ENCODE results near the gene CTCFL. TPM values are rescaled to one million over a fixed set of nuclear protein-coding genes. Genes with fewer than 3 reads are reported as not detected.
A peak's percentile ranks its signal among the peaks of the same experiment; 100 is the strongest.

CTCFL gene
- total and polyA plus RNA-seq, 2 of the 13 experiments (the other 11 are each of a cell fraction or from before 2014, with no cell fraction given) = 0.04 TPM; not detected in 1

DNA sequence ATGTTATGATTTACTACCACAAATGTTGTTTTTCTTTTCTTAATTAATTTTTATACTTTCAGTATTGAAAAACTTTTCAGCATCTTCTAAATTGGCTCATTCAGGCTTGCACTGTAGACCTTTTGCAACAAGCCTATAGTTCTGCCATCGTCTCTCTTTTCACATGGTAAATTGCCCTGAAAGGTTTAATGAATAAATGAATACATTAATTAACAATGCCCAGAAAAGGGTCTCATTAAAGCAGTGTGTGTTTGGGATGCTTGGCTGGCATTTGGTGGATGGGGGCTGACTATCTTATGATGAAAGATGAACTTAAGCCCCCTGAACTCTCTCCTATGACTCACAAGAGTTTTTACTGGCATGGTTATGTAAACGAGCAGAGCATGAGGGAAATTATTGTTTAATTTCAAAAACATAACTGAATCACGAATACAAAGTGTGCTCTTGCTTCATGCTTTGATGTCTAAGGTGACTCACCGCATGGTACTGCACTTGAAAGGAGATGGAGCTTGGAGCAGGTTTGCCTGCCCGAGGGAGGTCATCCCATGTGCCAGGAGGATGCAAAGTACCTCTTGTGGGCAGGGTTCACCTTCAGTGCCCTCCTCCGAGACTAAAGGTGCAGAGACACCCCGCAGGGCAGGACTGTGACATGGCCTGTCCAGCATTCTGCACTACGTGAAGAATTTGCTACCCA lies 22.2 kb upstream of the CTCFL start (continued):
- no peak for TF ChIP-seq ZNF12 (CRISPR knock-in tag; IDR thresholded peaks at IDR 0.05)
- TF ChIP-seq ZNF672 (CRISPR knock-in tag; IDR thresholded peaks at IDR 0.05) = no peak
- TF ChIP-seq ZEB1 (IDR thresholded peaks at IDR 0.05; ENCODE audit: insufficient replicate concordance, low read depth) = no peak
- no peak for TF ChIP-seq ZNF562 (CRISPR knock-in tag; IDR thresholded peaks at IDR 0.05; ENCODE audit: borderline replicate concordance)
- TF ChIP-seq, protein P1, sequence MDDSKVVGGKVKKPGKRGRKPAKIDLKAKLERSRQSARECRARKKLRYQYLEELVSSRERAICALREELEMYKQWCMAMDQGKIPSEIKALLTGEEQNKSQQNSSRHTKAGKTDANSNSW (CRISPR knock-in tag; IDR thresholded peaks at IDR 0.05; ENCODE audit: borderline replicate concordance) = no peak
- TF ChIP-seq ERF (CRISPR knock-in tag; IDR thresholded peaks at IDR 0.05) = peak; percentile 60; the same call in 1 of the 2 replicates
- TF ChIP-seq, protein P2, sequence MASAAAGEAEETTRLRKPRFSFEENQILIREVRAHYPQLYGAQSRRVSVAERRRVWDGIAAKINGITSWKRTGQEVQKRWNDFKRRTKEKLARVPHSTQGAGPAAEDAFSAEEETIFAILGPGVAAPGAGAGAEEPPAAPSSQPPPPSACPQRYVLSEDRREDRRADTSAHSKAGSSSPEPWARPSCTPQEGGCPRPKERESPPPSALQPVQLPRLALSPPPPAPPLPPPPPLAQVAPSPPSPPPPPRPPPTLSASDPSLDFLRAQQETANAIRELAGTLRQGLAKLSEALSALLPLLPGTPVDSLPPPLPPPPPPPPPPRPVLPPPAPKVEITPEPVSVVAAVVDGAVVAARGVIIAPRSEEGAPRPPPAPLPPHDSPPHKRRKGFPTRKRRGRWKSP (CRISPR knock-in tag; IDR thresholded peaks at IDR 0.05) = no peak
- peak; percentile 64; the same call in 1 of the 2 replicates for TF ChIP-seq KLF6 (CRISPR knock-in tag; IDR thresholded peaks at IDR 0.05)
- no peak for TF ChIP-seq SNRNP70 (IDR thresholded peaks at IDR 0.05; ENCODE audit: low read depth, low read length)
- no peak for TF ChIP-seq ZNF44 (CRISPR knock-in tag; IDR thresholded peaks at IDR 0.05)
- no peak for TF ChIP-seq AGO2 (optimal IDR thresholded peaks at IDR 0.05; ENCODE audit: low read depth, low read length)
- no peak for TF ChIP-seq BORCS8-MEF2B (CRISPR knock-in tag; IDR thresholded peaks at IDR 0.05)
- no peak for TF ChIP-seq TCF7L2 (IDR thresholded peaks at IDR 0.05; ENCODE audit: low read depth, low read length)
- TF ChIP-seq, protein P3, sequence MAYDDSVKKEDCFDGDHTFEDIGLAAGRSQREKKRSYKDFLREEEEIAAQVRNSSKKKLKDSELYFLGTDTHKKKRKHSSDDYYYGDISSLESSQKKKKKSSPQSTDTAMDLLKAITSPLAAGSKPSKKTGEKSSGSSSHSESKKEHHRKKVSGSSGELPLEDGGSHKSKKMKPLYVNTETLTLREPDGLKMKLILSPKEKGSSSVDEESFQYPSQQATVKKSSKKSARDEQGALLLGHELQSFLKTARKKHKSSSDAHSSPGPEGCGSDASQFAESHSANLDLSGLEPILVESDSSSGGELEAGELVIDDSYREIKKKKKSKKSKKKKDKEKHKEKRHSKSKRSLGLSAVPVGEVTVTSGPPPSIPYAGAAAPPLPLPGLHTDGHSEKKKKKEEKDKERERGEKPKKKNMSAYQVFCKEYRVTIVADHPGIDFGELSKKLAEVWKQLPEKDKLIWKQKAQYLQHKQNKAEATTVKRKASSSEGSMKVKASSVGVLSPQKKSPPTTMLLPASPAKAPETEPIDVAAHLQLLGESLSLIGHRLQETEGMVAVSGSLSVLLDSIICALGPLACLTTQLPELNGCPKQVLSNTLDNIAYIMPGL (CRISPR knock-in tag; IDR thresholded peaks at IDR 0.05; ENCODE audit: borderline replicate concordance in 1 of 2, low read depth in 1 of 2) = no peak
- TF ChIP-seq, protein P4, sequence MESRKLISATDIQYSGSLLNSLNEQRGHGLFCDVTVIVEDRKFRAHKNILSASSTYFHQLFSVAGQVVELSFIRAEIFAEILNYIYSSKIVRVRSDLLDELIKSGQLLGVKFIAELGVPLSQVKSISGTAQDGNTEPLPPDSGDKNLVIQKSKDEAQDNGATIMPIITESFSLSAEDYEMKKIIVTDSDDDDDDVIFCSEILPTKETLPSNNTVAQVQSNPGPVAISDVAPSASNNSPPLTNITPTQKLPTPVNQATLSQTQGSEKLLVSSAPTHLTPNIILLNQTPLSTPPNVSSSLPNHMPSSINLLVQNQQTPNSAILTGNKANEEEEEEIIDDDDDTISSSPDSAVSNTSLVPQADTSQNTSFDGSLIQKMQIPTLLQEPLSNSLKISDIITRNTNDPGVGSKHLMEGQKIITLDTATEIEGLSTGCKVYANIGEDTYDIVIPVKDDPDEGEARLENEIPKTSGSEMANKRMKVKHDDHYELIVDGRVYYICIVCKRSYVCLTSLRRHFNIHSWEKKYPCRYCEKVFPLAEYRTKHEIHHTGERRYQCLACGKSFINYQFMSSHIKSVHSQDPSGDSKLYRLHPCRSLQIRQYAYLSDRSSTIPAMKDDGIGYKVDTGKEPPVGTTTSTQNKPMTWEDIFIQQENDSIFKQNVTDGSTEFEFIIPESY (CRISPR knock-in tag; IDR thresholded peaks at IDR 0.05) = peak; percentile 41; the same call in 1 of the 2 replicates
- no peak; the same call in 1 of the 2 replicates for TF ChIP-seq KDM2A (CRISPR knock-in tag; IDR thresholded peaks at IDR 0.05; ENCODE audit: borderline replicate concordance, low read depth)
- no peak for TF ChIP-seq RBM39 (IDR thresholded peaks at IDR 0.05; ENCODE audit: low read depth, low read length, poor library complexity, severe bottlenecking)
- TF ChIP-seq ATRX (CRISPR knock-in tag; IDR thresholded peaks at IDR 0.05; ENCODE audit: borderline replicate concordance) = no peak
- TF ChIP-seq KDM3A (CRISPR knock-in tag; IDR thresholded peaks at IDR 0.05; ENCODE audit: low read depth) = no peak; the same call in 1 of the 2 replicates
- no peak for TF ChIP-seq ZNF343 (CRISPR knock-in tag; IDR thresholded peaks at IDR 0.05)
- no peak for TF ChIP-seq ZNF776 (CRISPR knock-in tag; IDR thresholded peaks at IDR 0.05)
- no peak for TF ChIP-seq ZNF253 (CRISPR knock-in tag; IDR thresholded peaks at IDR 0.05; ENCODE audit: borderline replicate concordance)
- no peak for TF ChIP-seq CENPT (CRISPR knock-in tag; IDR thresholded peaks at IDR 0.05; ENCODE audit: low read depth)
- peak; percentile 46; the same call in 1 of the 2 replicates for TF ChIP-seq YEATS2 (CRISPR knock-in tag; IDR thresholded peaks at IDR 0.05; ENCODE audit: borderline replicate concordance)
- TF ChIP-seq NR3C1 (CRISPR knock-in tag; IDR thresholded peaks at IDR 0.05) = no peak
- no peak for TF ChIP-seq SRSF1 (optimal IDR thresholded peaks at IDR 0.05; ENCODE audit: low read depth, low read length)
